Measurements from ENCODE around the gene FAM149B1.
"Not testable (repeated sequence)": the region's sequence is repeated elsewhere in the genome, so short reads cannot be mapped to it uniquely, and the experiment has no call there.

Gene FAM149B1

DNA sequence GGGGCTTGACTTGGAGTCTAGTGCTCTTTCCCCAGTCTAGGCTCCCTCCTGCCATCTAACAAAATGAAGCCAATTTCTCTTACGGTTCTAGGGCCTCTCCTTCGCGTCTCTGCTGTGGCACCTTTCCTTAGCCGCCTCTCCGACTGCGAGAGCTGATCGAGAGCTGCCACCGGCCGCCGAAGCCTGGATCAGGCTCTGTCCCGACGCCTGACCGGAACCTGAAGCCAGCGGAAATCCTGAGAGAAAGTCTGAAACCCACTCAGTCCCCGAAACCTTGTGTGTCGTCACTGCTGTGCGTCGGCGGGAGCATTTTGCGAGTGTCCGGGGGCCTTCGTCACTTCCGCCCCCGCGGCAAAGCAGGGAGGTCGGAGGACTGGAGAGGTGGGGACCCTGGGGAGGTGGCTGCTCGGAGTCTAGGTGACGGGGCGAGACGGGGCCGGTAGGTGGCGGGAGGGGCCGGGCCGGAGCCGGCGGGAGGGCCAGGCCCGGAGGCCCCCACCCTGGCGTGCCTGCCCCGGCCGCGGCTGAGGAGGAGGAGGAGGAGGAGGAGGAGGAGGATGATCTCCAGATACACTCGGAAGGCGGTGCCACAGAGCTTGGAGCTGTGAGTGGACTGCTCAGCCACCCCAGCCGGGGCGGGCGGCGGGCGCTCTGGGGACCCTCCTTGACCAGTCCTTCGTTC, at the start of gene FAM149B1, which contains the start of gene ECD:
Gene FAM149B1 (plus strand): TSS at position 337 of the 682 bp plus-strand sequence. CDS start 221 bp downstream, at position 558.
Gene ECD (minus strand): TSS at position 226 of the 682 bp plus-strand sequence. CDS start 4,071 bp downstream, outside the sequence.
- DNase-seq, result peak; percentile 83

DNA sequence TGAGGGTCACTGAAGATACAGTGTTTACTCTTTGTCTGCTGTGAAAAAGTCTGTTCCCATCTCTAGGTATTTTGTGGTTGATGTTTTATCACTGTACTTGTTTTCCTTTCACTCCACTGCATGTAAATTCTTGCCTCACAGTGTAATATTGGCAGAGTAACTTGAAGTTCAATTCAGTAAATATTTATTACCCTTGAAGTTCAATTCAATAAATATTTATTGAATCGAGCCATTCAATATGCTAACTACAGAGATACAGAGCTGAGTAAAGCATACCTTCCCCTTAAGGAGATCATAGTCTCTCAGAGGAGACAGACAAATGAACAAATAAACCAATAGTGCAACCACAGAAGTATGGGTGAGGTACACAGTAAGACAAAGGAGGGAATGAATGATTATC, 48.5 kb upstream of the FAM149B1 start:
- no peak for DNase-seq

DNA sequence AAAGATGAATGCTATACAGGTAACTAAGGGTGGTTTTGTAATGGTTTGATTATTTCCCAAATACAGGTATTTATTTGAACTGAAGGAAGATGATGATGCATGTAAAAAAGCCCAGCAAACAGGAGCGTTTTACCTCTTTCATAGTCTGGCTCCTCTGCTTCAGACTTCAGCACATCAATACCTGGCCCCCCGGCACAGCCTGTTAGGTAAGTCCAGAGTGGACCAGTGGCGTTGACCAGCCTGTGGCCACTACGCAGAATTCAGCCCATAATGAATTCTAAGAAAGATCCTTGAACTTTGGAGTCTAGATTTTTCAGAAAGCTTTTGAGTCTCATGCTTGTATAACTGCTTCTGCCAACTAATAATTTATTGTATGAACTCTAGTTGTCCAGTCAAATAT, 48.0 kb upstream of the FAM149B1 start:
- no peak for DNase-seq

DNA sequence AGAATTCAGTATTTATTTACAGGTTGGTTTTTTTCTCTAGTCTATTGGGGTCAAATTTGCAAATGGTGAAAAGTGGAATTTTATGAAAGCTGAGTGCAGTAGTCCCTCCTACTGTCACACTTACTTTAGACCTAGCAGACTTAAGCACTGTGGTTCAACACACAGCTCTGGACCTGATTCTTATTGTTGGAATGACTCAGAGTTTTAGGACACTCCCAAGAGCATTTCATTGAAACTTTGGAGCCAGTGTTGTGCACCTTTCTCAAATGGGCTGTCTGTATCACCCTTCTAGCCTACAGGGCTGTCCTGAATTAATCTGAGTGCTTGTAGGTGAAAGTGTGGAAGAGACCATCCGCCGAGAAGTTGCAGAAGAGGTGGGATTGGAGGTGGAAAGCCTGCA, 41.6 kb upstream of the FAM149B1 start:
- no peak for DNase-seq

DNA sequence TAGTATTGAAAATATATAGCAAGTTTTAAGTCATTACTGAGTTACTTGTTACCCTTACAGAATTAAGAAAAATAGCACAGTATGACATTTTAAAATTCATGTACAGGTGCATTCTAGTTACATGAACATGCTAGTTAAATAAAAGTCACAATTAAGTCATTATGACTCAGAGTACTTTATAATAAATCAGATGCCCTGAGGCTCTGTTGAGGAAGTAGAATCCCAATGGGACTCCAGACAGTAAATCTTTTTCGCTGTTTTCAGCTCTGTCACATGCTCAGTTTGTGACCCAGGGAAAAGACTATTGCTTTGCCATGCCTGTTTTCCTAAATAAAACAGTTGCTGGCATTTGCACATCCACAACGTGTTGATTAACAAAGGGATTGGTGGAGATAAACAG, 36.6 kb upstream of the FAM149B1 start:
- no peak for DNase-seq

DNA sequence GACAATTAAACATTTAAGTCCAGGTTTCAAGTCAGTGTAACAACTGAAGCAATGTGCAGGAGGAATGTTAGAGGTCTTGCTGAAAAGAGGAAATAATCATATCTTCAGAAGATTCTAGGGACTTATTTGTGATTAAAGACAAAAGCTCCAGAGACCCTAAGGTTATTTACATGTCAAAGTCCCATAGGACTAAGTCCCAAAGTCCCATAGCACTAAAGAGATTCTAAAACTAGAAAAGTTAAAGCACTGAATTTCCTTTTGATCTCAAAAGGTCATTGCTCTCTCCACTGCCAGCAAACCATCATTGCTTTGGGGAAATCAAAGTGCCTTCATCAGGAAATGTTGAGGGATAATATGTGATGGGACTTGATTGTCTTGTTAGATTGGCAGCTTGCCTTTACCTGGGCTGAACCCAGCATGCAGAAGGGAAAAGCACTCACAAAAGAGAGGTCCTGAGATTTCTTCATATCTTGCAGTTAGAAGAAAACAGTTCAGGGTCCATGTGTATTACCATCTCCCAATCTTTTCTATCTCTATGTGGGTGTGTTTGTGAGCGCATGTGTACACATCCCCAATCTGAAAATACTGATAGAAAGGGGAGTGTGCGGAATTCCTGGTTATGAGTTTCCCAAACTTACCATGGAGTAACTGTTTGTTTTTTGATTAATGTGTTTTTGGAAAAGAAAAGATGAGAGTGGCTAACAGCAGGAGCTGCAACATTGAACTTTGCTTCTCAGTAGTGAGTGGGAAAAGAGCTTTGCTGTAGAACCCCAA, 35.8 kb upstream of the FAM149B1 start:
- DNase-seq, result no peak

DNA sequence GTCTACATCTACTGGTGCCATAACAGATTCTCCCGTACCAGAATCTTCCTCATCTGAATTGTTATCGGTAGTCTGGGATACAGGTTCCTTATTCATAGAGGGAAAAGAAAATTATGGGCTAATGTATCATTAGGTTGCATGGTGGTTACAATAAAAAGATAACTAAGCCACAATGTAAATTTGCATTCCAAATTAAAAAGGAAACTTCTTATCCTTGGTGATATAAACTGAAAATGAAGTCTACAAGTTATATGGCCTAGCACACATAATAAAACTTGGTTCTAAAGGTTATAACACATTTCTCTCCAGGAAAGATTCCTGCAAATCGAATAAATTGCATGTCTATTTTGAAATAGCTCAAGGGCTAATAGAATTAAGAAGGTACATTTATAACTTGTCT, 33.2 kb upstream of the FAM149B1 start:
- no peak for DNase-seq

DNA sequence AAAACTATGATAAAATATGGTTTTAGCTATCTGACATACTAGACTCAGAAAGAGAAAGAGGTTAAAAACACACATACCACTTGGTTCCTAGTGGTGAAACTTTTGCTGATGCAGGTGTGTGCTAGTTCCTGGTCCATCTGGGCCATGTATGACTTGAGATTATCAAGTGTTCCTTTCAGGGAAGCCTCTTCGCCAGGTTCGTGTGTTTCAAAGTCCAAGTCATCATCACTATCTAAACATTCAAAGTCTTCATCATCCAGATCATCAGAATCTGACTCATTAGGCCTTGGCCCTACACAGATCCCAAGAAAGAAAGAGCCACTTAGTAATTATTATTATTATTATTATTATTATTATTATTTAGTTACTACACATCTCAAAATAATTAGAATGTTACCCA, 31.3 kb upstream of the FAM149B1 start:
- no peak for DNase-seq

DNA sequence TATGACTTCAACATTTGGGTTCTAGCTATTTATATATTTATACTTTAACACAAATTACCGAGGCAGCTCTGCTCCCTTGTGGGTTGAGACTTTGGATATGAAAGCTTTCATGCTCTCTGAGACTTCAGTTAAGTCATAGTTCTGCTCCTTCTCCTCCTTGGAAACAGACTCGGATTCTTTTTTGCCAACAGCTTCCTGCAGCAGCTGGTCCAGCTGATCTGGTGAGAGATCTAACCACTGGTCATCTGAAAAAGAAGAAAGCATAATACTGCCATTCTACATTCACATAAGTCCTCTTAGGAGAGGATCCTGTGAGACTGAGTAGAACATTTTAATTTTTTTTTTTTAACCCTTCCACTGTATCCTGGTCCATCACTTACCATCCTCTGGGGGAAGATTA, 28.7 kb upstream of the FAM149B1 start:
- DNase-seq, result no peak

DNA sequence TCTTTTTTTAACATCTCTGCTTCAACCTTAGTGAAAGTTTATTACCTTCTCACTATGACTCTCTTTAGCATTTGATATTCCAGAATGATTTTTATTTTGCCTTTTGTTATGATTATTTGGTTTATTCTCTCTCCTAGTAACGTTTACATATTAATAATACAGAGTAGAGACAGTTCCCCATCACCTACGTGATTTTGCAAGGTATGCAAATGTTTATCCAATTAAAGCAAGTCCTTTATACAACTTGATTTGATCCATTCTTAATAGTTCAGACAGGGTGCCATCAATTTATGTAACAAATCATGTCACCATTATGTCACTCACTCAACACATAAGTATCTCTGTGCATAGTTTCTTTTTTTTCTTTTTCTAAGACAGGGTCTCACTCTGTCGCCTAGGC, 26.3 kb upstream of the FAM149B1 start:
- no peak for DNase-seq

DNA sequence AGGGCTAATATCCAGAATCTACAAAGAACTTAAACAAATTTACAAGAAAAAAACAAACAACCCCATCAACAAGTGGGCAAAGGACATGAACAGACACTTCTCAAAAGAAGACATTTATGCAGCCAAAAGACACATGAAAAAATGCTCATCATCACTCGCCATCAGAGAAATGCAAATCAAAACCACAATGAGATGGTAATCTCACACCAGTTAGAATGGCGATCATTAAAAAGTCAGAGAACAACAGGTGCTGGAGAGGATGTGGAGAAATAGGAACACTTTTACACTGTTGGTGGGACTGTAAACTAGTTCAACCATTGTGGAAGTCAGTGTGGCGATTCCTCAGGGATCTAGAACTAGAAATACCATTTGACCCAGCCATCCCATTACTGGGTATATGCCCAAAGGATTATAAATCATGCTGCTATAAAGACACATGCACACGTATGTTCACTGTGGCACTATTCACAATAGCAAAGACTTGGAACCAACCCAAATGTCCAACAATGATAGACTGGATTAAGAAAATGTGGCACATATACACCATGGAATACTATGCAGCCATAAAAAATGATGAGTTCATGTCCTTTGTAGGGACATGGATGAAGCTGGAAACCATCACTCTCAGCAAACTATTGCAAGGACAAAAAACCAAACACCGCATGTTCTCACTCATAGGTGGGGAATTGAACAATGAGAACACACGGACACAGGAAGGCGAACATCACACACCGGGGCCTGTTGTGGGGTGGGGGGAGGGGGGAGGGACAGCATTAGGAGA, 17.1 kb upstream of the FAM149B1 start:
- DNase-seq, result not testable (repeated sequence)

DNA sequence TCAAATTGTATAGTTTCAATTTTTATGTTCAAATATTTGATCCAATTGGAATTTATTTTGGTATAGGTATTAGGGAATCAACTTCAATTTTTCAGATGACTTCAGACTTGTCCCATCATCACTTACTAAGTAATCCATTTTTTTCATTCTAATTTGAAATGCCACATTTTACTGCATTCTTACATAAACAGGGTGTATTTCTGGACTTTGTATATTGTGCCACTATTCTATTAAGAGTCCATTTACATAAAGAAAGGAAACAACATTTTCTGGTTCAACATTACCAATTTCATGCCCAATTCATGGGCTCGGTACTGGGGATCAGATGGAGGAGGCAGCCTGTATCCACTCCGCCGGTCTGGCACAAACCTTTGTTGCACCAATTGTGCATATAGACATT, 15.9 kb upstream of the FAM149B1 start:
- no peak for DNase-seq

DNA sequence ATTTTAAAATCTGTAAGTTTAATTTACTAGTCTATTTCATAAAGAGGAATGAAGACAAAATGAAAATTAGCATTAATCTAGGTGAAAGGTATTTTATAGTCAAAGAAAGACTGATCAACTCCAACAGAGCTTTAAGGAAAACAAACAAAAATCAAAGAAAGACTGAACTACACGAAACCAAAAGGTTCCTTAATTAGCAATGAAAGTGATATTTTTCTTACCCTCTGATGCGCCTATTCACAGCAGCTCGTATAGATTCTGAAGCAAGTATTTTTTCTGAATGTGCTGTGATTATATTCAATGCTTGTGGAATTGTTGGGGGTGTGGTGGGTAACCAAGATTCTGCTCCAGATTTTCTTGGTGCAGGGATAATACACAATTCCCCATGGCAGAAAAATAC, 11.9 kb upstream of the FAM149B1 start:
- no peak for DNase-seq

DNA sequence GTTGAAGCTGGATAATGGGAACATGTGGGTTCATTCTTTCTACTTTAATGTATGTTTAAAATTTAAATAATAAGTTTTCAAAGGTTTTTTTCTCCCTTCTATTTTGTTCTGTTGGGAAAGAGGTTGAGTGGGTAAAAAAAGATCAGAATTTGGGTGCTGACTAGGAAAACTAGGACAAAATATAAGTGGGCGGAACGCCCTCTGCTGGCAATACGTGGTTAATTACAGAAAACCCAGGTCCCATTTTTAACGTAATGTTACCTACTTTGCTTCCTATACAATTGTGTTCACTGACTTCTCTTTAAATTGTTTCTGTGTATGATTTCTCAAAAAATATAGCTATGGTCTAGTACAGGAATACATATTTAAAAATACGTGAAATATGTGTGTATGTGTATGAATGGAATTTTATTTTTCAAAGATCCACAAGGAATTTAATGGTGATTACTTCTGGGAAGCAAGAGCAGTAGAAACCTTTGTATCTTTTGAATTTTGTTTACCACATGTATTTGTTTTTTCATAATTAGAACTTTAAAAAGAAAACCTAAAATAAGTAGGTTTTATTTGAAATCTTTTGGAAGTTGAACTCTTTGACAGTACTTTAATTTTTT, 8.8 kb upstream of the FAM149B1 start:
- peak; percentile 5 for DNase-seq

DNA sequence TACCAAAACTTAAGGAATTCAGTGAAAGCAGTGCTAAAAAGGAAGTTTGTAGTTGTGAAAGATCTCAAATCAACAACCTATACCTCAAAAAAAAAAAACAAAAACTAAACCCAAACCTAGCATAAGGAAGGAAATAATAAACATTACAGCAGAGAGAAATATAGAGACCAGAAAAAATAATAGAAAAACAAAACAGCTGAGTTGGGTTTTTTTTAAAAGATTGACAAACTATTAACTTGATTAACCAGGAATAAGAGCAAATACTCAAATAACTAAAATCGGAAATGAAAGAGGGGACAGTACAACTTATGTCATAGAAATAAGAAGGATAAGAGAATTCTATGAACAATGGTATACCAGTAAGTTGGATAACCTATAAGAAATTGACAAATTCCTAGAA, 6.8 kb upstream of the FAM149B1 start:
- no peak for DNase-seq

DNA sequence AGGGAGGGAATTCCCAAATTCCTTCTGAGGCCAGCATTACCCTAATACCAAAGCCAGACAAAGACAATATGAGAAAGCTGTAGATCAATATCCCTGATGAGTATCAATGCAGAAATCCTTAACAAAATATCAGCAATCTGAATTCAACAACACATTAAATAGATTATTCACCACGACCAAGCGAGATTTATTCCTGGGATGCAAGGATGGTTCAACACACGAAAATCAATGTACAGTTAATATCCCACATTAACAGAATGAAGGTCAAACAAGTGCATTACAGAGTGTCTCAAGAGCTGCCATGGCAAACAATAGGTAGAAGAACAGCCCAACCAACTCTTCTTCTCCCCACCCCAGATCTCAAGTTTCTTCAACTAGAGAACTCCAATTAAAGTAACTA, 6.3 kb upstream of the FAM149B1 start:
- no peak for DNase-seq

DNA sequence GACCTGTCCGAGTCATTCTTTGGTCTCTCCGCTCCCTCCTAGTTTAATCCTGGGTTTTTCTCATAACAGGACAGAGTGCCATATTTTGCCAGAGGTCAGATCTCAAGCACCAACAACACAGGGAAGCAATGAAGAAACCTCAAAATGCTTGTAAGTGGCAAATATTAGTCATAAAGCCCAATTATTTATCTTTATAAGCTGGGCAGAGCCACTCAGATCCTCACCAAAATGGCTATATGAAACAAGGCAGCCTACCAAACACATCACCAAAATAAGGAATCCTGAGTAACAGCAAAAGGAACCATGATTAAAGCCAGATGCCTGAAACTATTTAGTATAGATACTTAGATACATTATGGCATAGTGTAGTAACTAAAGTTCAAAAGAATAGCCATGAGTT, 4.8 kb upstream of the FAM149B1 start:
- no peak for DNase-seq

DNA sequence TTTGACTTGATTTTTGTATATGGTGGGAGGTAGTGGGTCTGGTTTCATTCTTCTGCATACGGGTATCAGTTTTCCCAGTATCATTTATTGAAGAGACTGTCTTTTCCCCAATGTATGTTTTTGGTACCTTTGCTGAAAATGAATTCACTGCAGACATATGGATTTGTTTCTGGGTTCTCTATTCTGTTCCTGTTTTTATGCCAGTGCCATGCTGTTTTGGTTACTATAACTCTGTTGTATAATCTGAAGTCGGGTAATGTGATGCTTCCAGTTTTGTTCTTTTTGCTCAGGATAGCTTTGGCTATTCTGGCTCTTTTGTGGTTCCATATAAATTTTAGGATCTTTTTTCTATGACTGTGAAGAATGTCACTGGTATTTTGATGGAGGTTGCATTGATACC, 947 bp upstream of the FAM149B1 start:
- DNase-seq, result no peak

DNA sequence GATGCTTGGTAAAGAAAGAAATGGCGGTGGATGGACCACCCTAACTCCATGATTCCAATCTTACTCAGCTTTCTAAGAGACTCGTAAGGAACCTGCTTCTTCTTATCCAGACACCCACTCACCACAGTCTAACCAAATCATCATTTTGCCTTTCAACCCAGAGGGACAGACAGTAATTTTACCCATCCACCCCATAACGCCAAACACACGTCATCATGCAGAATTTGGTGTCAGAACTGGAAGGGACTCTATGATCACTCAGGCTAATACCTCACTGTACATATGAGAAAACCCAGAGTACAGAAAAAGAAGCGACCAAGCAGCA, 499 bp upstream of the FAM149B1 start:
- no peak for DNase-seq

DNA sequence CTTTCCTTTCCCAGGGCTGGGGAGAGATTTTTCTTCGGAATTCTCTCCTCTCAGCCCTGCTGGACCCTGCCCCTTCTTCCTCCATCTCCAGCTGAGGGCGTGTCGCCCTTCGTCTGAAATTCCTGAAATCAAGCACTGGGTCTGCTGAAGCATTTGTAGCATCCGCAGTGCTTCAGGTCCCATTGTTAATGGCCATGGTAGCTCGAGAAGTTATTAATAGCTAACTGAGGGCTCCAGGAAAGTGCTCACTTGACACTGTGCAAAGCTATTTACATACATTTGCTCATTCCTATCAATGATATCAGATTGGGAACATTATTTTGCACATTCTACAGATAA, 515 bp downstream of the FAM149B1 start:
- no peak for DNase-seq

DNA sequence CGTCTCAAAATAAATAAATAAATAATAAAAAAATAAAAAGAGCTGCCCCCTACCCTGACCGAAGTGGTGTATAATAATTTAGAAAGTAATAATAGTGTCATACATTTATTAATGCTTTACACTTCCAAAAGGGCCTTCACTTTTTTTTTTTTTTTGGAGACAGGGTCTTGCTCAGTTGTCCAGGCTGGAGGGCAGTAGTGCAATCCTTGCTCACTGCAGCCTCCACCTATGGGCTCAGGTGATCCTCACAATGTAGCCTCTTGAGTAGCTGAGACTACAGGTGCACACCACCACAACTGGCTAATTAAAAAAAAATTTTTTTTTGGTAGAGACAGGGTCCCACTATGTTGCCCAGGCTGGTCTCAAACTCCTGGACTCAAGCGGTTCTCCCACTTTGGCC, 1.4 kb downstream of the FAM149B1 start:
- DNase-seq, result no peak

DNA sequence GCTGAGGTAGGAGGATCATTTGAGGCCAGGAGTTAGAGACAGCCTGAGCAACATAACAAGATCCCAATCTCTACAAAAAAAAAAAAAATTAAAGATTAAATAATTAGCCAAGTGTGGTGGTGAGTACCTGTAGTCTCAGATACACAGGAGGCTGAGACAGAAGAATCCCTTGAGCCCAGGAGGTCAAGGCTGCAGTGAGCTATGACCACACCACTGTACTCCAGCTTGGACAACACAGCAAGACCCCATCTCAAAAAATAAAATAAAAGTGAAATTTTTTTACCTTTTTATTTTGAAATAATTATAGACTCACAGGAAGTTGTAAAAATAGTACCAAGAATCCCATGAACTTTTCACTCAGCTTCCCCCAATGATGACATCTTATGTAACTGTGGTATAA, 4.9 kb downstream of the FAM149B1 start:
- no peak for DNase-seq

DNA sequence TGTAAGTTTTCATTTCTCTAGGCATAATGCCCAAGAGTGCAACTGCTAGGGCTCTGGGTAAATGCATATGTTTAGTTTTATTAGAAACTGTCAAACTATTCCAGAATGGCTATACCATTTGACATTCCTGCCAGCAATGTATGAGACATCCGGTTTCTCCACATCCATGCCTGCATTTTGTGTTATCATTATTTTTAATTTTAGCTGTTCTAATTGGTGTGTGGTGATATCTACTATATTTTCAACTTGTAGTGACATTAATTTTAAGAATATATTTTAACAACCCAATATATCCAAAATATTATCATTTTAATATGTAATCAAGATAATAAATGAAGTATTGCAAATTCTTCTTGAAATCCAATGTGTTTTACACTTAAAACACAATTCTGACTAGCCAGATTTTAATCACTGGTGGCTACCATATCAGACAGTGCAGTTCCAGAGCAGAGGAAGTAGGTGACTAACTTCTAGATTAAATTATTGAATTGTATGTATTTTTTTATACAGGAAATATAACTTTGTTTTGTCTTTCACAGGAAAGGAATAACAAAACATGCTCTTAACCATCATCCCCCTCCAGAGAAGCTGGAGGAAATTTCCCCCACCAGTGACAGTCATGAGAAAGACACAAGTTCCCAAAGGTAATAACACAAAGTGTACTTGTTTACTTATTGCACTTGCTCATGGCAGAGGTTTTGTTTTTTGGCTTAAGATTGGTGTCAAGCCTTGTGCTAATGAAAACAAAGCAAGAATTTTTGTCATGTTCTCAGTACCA, 6.4 kb downstream of the FAM149B1 start:
- no peak for DNase-seq
